A673 (cell line): Measurements from ENCODE around the gene NUP188. TPM values are rescaled to one million over a fixed set of nuclear protein-coding genes. Genes with fewer than 3 reads are reported as not detected.

Experiments used
- BruUV-seq: library from RNA; stranded (reverse); fragments of 400-500 nt; replicated peaks from 2 replicates; lab custom pipeline; 2021; lab: Mats Ljungman, UMichigan
- CTCF ChIA-PET: fragments of 300-600 bp; sonication (Branson Sonifier 250); formaldehyde crosslinking; loops from one replicate; lab custom pipeline; 2022; ENCODE audit warnings: antibody characterized with exemption; lab: Charles Lee
- POLR2A ChIA-PET: fragments of 300-600 bp; sonication (Branson Sonifier 250); formaldehyde crosslinking; loops from one replicate; lab custom pipeline; 2022; ENCODE audit warnings: antibody characterized with exemption; ENCODE audit not compliant: low non-redundant PET; lab: Charles Lee
- DNase-seq: peaks from one replicate; pipeline ENCODE4 v3.0.0-alpha.2; 2015; ENCODE audit warnings: low spot score
- H3K27ac ChIP-seq: fragments of 200-600 bp; sonication (generic); 2 replicates; pipeline ENCODE4 v1.5.1; 2016; ENCODE audit warnings: mixed run types, low read depth, mild to moderate bottlenecking, mixed read lengths, antibody characterized with exemption, low read length; ENCODE audit not compliant: poor library complexity, severe bottlenecking
- H3K27me3 ChIP-seq: fragments of 200-600 bp; sonication (generic); replicated peaks from 2 replicates; pipeline ENCODE4 v1.6.1; 2017; ENCODE audit warnings: mixed run types, low read depth, mild to moderate bottlenecking, mixed read lengths, antibody characterized with exemption, low read length; ENCODE audit not compliant: insufficient read depth, poor library complexity
- H3K36me3 ChIP-seq: fragments of 200-600 bp; sonication (generic); 2 replicates; pipeline ENCODE4 v1.6.1; 2016; ENCODE audit warnings: mixed run types, mild to moderate bottlenecking, mixed read lengths, antibody characterized with exemption, low read length; ENCODE audit not compliant: insufficient read depth, poor library complexity, severe bottlenecking
- H3K4me1 ChIP-seq: fragments of 200-600 bp; sonication (generic); 2 replicates; pipeline ENCODE4 v1.6.1; 2017; ENCODE audit warnings: mixed run types, mild to moderate bottlenecking, mixed read lengths, antibody characterized with exemption, low read length; ENCODE audit not compliant: insufficient read depth, poor library complexity, severe bottlenecking
- H3K4me3 ChIP-seq: fragments of 200-600 bp; sonication (generic); 2 replicates; pipeline ENCODE4 v1.5.1; 2016; ENCODE audit warnings: low read depth, mixed run types, mild to moderate bottlenecking, mixed read lengths, low read length; ENCODE audit not compliant: poor library complexity, severe bottlenecking
- H3K9me3 ChIP-seq: fragments of 200-600 bp; sonication (generic); 2 replicates; pipeline ENCODE4 v1.6.1; 2016; ENCODE audit warnings: mixed run types, low read depth, mild to moderate bottlenecking, mixed read lengths, antibody characterized with exemption, low read length; ENCODE audit not compliant: poor library complexity, severe bottlenecking
- CTCF ChIP-seq: fragments of 300-800, 200-600 bp; sonication (generic); conservative IDR thresholded peaks from 2 replicates; pipeline ENCODE4 v1.5.1; 2017; ENCODE audit warnings: low read depth, mild to moderate bottlenecking, antibody characterized with exemption, low read length, moderate library complexity, mixed read lengths
- EZH2 ChIP-seq: fragments of 200-600 bp; sonication (generic); IDR thresholded peaks from 2 replicates; pipeline ENCODE4 v1.6.1; 2017; ENCODE audit warnings: borderline replicate concordance, low read depth, mild to moderate bottlenecking, mixed read lengths, antibody characterized with exemption, low read length; ENCODE audit not compliant: poor library complexity, severe bottlenecking
- intact Hi-C: fragments of 100-400 bp; cut with micrococcal nuclease; formaldehyde crosslinking; loops from one replicate; pipeline ENCODE4 v1.10.0; 2022; ENCODE audit not compliant: unreplicated experiment
- total RNA-seq: library from RNA; stranded (reverse); gene quantifications from 2 replicates; pipeline ENCODE4 v1.2.3, GENCODE V29; 2021

Gene NUP188
- total RNA-seq, 1 experiment from 2014 or later, result 170 TPM

- no peak overlapping the region for H3K27ac ChIP-seq
- no peaks in the 10 kb centered on the region for H3K27me3 ChIP-seq
- no peak overlapping the region for H3K4me3 ChIP-seq
- DNase-seq, result no peak
- H3K4me1 ChIP-seq, result no peaks in the 10 kb centered on the region
- intact Hi-C loops, result no loop called here
- no TSS peak for BruUV-seq
- H3K36me3 ChIP-seq, result no peaks in the 10 kb centered on the region
- POLR2A ChIA-PET, result no interaction called here
- H3K9me3 ChIP-seq, result no peaks in the 10 kb centered on the region
- TF ChIP-seq EZH2 (no peak), CTCF (no peak)
- CTCF ChIA-PET, result no interaction called here
Observed at GRCh38 chr9:129054163-129054851, 106.8 kb downstream of the NUP188 start.

Other genes with a start within 250 kb of the NUP188 start
- gene PKN3, start 245.2 kb upstream of the NUP188 start, total RNA-seq, result 12.3 and 21.5 TPM in 2 replicates
- 32.6 and 35.2 TPM in 2 replicates for gene ZDHHC12, start 223.6 kb upstream of the NUP188 start, total RNA-seq
- 12.9 and 19.6 TPM in 2 replicates for gene ZER1, start 175.8 kb upstream of the NUP188 start, total RNA-seq
- gene TBC1D13, start 160.4 kb upstream of the NUP188 start, total RNA-seq, result 26.7 and 27.2 TPM in 2 replicates
- 45.8 and 46.7 TPM in 2 replicates for gene ENDOG, start 129.2 kb upstream of the NUP188 start, total RNA-seq
- gene SPOUT1, start 117.9 kb upstream of the NUP188 start, total RNA-seq, result 66.4 and 67.6 TPM in 2 replicates
- gene KYAT1, start 65.7 kb upstream of the NUP188 start, total RNA-seq, result 17.9 and 20.1 TPM in 2 replicates
- 53.6 and 56.8 TPM in 2 replicates for gene LRRC8A, start 65.6 kb upstream of the NUP188 start, total RNA-seq
- gene PHYHD1, start 26.7 kb upstream of the NUP188 start, total RNA-seq, result 6.3 and 8.0 TPM in 2 replicates
- 20.6 and 23.2 TPM in 2 replicates for gene DOLK, start 96 bp upstream of the NUP188 start, total RNA-seq
- gene SH3GLB2, start 80.6 kb downstream of the NUP188 start, total RNA-seq, result 52.7 and 59.4 TPM in 2 replicates
- 26.7 and 27.7 TPM in 2 replicates for gene MIGA2, start 88.9 kb downstream of the NUP188 start, total RNA-seq
- 30.2 and 30.4 TPM in 2 replicates for gene DOLPP1, start 133.4 kb downstream of the NUP188 start, total RNA-seq
- gene CRAT, start 163.1 kb downstream of the NUP188 start, total RNA-seq, result 10.1 and 16.2 TPM in 2 replicates
- 153 and 157 TPM in 2 replicates for gene PTPA, start 163.7 kb downstream of the NUP188 start, total RNA-seq
- gene IER5L, start 230.6 kb downstream of the NUP188 start, total RNA-seq, result 12.1 and 14.0 TPM in 2 replicates